ENCODE data around the gene RPA3.

DNA sequence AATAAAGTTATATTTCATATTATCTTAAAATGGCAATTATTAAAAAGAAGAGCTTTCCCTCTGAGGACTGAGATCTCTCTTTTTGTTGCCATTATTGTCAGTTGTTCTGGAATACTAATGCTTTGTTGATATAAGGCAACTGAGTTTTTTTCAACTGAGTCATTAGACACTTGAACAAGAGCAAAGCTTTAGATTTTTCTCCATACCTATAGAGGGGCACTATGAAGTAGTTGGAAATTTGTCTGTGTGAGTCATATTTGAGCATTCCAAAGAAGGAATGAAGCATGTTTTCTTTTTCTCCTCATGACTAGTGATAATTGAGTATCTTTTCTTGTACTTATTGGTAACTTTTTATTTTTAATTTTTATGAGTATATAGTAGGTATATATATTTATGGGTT lies 24.5 kb downstream of the RPA3 start:
- TF ChIP-seq CTCF (IDR thresholded peaks at IDR 0.05) (no peak), POLR2A (IDR thresholded peaks at IDR 0.05) (no peak)

All from lower leg skin (tissue), 3 donors.